HCT116 (cell line): ENCODE results near the gene NDUFS6. TPM values are rescaled to one million over a fixed set of nuclear protein-coding genes. Genes with fewer than 3 reads are reported as not detected.

ENCODE experiments used
- ATAC-seq: fragments of 200-7000 bp; cut with Tn5 transposase; 2 replicates; pipeline ENCODE4 v1.9.1; 2020; ENCODE audit warnings: mild to moderate bottlenecking, moderate library complexity
- BruUV-seq: library from RNA; stranded (reverse); fragments of 400-500 nt; replicated peaks from 2 replicates; lab custom pipeline; 2021; lab: Mats Ljungman, UMichigan
- CTCF ChIA-PET: fragments of 300-600 bp; sonication (Branson Sonifier 250); formaldehyde crosslinking; loops from one replicate; lab custom pipeline; 2021; ENCODE audit warnings: antibody characterized with exemption; lab: Charles Lee
- POLR2A ChIA-PET: fragments of 300-600, 350-600 bp; sonication (Branson Sonifier 250); formaldehyde crosslinking; loops from one replicate; lab custom pipeline; 2021; ENCODE audit warnings: antibody characterized with exemption; lab: Charles Lee
- RAD21 ChIA-PET, 2 experiments: fragments of 300-600 bp; sonication (Branson Sonifier 250); formaldehyde crosslinking; loops; one replicate each; lab custom pipeline; 2023; ENCODE audit warnings: low total read pairs in 2 of 2; ENCODE audit not compliant: uncharacterized antibody in 2 of 2, unreplicated experiment in 2 of 2, low non-redundant PET in 1 of 2; lab: Charles Lee
- DNase-seq: peaks from one replicate; pipeline ENCODE4 v3.0.0-alpha.2; 2010; ENCODE audit warnings: low read depth, low spot score
- H2AFZ ChIP-seq: fragments of 200-600 bp; shearing (Covaris generic), sonication (generic); 2 replicates; pipeline ENCODE4 v1.6.1; 2017; ENCODE audit warnings: low read depth, mixed run types, mixed read lengths, antibody characterized with exemption, low read length; ENCODE audit not compliant: poor library complexity, severe bottlenecking
- H3K27ac ChIP-seq: 2 replicates; pipeline ENCODE4 v1.5.1; 2012; ENCODE audit warnings: low read depth, low read length
- H3K27me3 ChIP-seq: fragments of 200-600 bp; sonication (generic); 2 replicates; pipeline ENCODE4 v1.6.1; 2016; ENCODE audit warnings: mixed run types, low read length, mixed read lengths; ENCODE audit not compliant: insufficient read depth
- H3K36me3 ChIP-seq, 2 experiments: fragments of 200-500 bp in 1 of 2; fragments of 200-600 bp in 1 of 2; sonication (Bioruptor generic) in 1 of 2; sonication (generic) in 1 of 2; 2 replicates each; pipeline versions ENCODE4 v1.5.1 to v1.6.1; 2014 to 2016; ENCODE audit warnings: low read length in 2 of 2, inconsistent platforms in 1 of 2, mixed read lengths in 1 of 2, mixed run types in 1 of 2; ENCODE audit not compliant: insufficient read depth in 2 of 2, control insufficient read depth in 1 of 2
- H3K4me1 ChIP-seq, 2 experiments: fragments of 200-600 bp in 1 of 2; sonication (generic) in 1 of 2; 2 replicates each; pipeline versions ENCODE4 v1.5.1 to v1.6.1; 2012 to 2017; ENCODE audit warnings: low read length in 2 of 2, inconsistent platforms in 1 of 2, mild to moderate bottlenecking in 1 of 2, mixed read lengths in 1 of 2, mixed run types in 1 of 2, moderate library complexity in 1 of 2; ENCODE audit not compliant: insufficient read depth in 2 of 2, control insufficient read depth in 1 of 2
- H3K4me2 ChIP-seq: fragments of 200-600 bp; sonication (generic); 2 replicates; pipeline ENCODE4 v1.6.1; 2017; ENCODE audit warnings: mixed run types, low read length, mixed read lengths
- H3K4me3 ChIP-seq, 2 experiments: fragments of 200-600 bp in 1 of 2; sonication (generic) in 1 of 2; replicated peaks in 1 of 2; 2 replicates each; pipeline ENCODE4 v1.5.1; 2011 to 2016; ENCODE audit warnings: low read length in 2 of 2, control low read depth in 1 of 2, low read depth in 1 of 2, mild to moderate bottlenecking in 1 of 2, mixed read lengths in 1 of 2, mixed run types in 1 of 2
- H3K79me2 ChIP-seq: fragments of 200-600 bp; sonication (generic); 2 replicates; pipeline ENCODE4 v1.6.1; 2017; ENCODE audit warnings: mild to moderate bottlenecking, mixed run types, low read length, moderate library complexity, mixed read lengths; ENCODE audit not compliant: insufficient read depth
- H3K9ac ChIP-seq: fragments of 200-600 bp; sonication (generic); 2 replicates; pipeline ENCODE4 v1.6.1; 2016; ENCODE audit warnings: low read length, mixed read lengths
- H3K9me2 ChIP-seq: fragments of 200-600 bp; sonication (generic), shearing (Covaris generic); 2 replicates; pipeline ENCODE4 v1.6.1; 2017; ENCODE audit warnings: mixed run types, mild to moderate bottlenecking, moderate library complexity; ENCODE audit not compliant: insufficient read depth
- H3K9me3 ChIP-seq, 2 experiments: fragments of 200-500 bp in 1 of 2; fragments of 200-600 bp in 1 of 2; sonication (Bioruptor generic) in 1 of 2; sonication (generic) in 1 of 2; 2 replicates each; pipeline ENCODE4 v1.6.1; 2014 to 2017; ENCODE audit warnings: low read length in 2 of 2, mixed read lengths in 2 of 2, inconsistent platforms in 1 of 2, low read depth in 1 of 2, mild to moderate bottlenecking in 1 of 2, mixed run types in 1 of 2, moderate library complexity in 1 of 2; ENCODE audit not compliant: control insufficient read depth in 1 of 2, insufficient read depth in 1 of 2
- H4K20me1 ChIP-seq: fragments of 200-600 bp; sonication (generic), shearing (Covaris generic); 2 replicates; pipeline ENCODE4 v1.6.1; 2017; ENCODE audit warnings: mixed run types, mild to moderate bottlenecking, moderate library complexity; ENCODE audit not compliant: insufficient read depth
- ATF3 ChIP-seq: IDR thresholded peaks from 2 replicates; pipeline ENCODE4 v1.6.1; 2012
- CEBPB ChIP-seq: IDR thresholded peaks from 2 replicates; pipeline ENCODE4 v1.6.1; 2012; ENCODE audit warnings: low read depth
- EGR1 ChIP-seq: IDR thresholded peaks from 2 replicates; pipeline ENCODE4 v1.6.1; 2012; ENCODE audit warnings: low read depth
- ELF1 ChIP-seq: IDR thresholded peaks from 2 replicates; pipeline ENCODE4 v1.6.1; 2012; ENCODE audit warnings: low read depth, borderline replicate concordance
- EZH2 ChIP-seq: fragments of 200-600 bp; sonication (generic); IDR thresholded peaks from 2 replicates; pipeline ENCODE4 v1.6.1; 2017; ENCODE audit warnings: antibody characterized with exemption, mixed run types
- EZH2phosphoT487 ChIP-seq: fragments of 200-600 bp; IDR thresholded peaks from 2 replicates; pipeline ENCODE4 v1.6.1; 2018; ENCODE audit warnings: antibody characterized with exemption, borderline replicate concordance
- FOSL1 ChIP-seq: IDR thresholded peaks from 2 replicates; pipeline ENCODE4 v1.6.1; 2012; ENCODE audit warnings: low read depth
- JUND ChIP-seq: IDR thresholded peaks from 2 replicates; pipeline ENCODE4 v1.6.1; 2012
- POLR2A ChIP-seq: IDR thresholded peaks from 2 replicates; pipeline ENCODE4 v1.7.0; 2011; ENCODE audit warnings: borderline replicate concordance; ENCODE audit not compliant: insufficient read depth, insufficient read length; ENCODE audit errors: extremely low read depth
- REST ChIP-seq: IDR thresholded peaks from 2 replicates; pipeline ENCODE4 v1.6.1; 2012; ENCODE audit warnings: low read depth
- SIN3A ChIP-seq: IDR thresholded peaks from 2 replicates; pipeline ENCODE4 v1.6.1; 2012; ENCODE audit warnings: low read depth
- SP1 ChIP-seq: IDR thresholded peaks from 2 replicates; pipeline ENCODE4 v1.6.1; 2012; ENCODE audit warnings: low read depth
- SRF ChIP-seq: IDR thresholded peaks from 2 replicates; pipeline ENCODE4 v1.6.1; 2012; ENCODE audit warnings: low read depth
- TCF7L2 ChIP-seq: IDR thresholded peaks from 2 replicates; pipeline ENCODE4 v1.7.0; 2011; ENCODE audit warnings: borderline replicate concordance, inconsistent platforms; ENCODE audit not compliant: insufficient read depth, insufficient read length; ENCODE audit errors: extremely low read depth
- YY1 ChIP-seq: IDR thresholded peaks from 2 replicates; pipeline ENCODE4 v1.6.1; 2011; ENCODE audit warnings: low read length, low read depth, moderate library complexity, mild to moderate bottlenecking; ENCODE audit not compliant: insufficient replicate concordance; ENCODE audit errors: extremely low read depth
- ZFX ChIP-seq: fragments of 450-650 bp; IDR thresholded peaks from 2 replicates; pipeline ENCODE4 v1.6.1; 2017
- ZNF274 ChIP-seq: fragments of 200-500 bp; sonication (Bioruptor generic); IDR thresholded peaks from 2 replicates; pipeline ENCODE4 v1.6.1; 2014; ENCODE audit warnings: mild to moderate bottlenecking, low read depth, low read length, inconsistent platforms
- intact Hi-C: fragments of 100-400 bp; cut with micrococcal nuclease; formaldehyde crosslinking; loops from 2 replicates; pipeline ENCODE4 v1.10.0; 2022
- total RNA-seq: library from RNA; stranded (reverse); gene quantifications from one replicate; pipeline ENCODE4 v1.2.1, GENCODE V29; 2021; ENCODE audit not compliant: unreplicated experiment

The NDUFS6 gene
- total RNA-seq, 1 experiment from 2014 or later: 43.8 TPM

- no peak for ATAC-seq
- RAD21 ChIA-PET: no interaction called here
These were observed 32.1 kb upstream of the NDUFS6 start for GRCh38 chr5:1769017-1769640.

More at GRCh38 chr5:1769017-1769640, 32.1 kb upstream of the NDUFS6 start:
- Histone ChIP-seq H3K27ac (no peak overlapping the region), H3K4me2 (no peak overlapping the region), H2AFZ (no peak overlapping the region), H4K20me1 (no peaks in the 10 kb centered on the region), H3K9me2 (no peaks in the 10 kb centered on the region), H3K27me3 (peaks cover 7% of the 10 kb centered on the region; the same call in 1 of the 2 replicates), H3K9ac (no peak overlapping the region), H3K4me1 (no peaks in the 10 kb centered on the region), H3K9me3 (no peaks in the 10 kb centered on the region), H3K4me3 (no peak overlapping the region), H3K79me2 (no peaks in the 10 kb centered on the region), H3K36me3 (no peaks in the 10 kb centered on the region)
- DNase-seq: no peak
- BruUV-seq: no TSS peak
- TF ChIP-seq CEBPB (no peak), POLR2A (no peak), FOSL1 (no peak), EGR1 (no peak), YY1 (no peak), SRF (no peak), REST (no peak), EZH2 (no peak), SP1 (no peak), JUND (no peak), ATF3 (no peak), ELF1 (no peak), EZH2phosphoT487 (no peak), TCF7L2 (no peak), ZFX (no peak), SIN3A (no peak), ZNF274 (no peak)
- ChIA-PET POLR2A (no interaction called here), CTCF (no interaction called here)
- intact Hi-C loops: no loop called here
